HG03558 (cell line): ENCODE results near the gene MT1X.

ENCODE experiments used
- ATAC-seq: cut with Tn5 transposase; IDR thresholded peaks from one replicate; pipeline ENCODE4 v1.9.1; 2021; ENCODE audit warnings: moderate number of reproducible peaks; ENCODE audit not compliant: unreplicated experiment; ENCODE audit errors: extremely low read depth

Gene MT1X

DNA sequence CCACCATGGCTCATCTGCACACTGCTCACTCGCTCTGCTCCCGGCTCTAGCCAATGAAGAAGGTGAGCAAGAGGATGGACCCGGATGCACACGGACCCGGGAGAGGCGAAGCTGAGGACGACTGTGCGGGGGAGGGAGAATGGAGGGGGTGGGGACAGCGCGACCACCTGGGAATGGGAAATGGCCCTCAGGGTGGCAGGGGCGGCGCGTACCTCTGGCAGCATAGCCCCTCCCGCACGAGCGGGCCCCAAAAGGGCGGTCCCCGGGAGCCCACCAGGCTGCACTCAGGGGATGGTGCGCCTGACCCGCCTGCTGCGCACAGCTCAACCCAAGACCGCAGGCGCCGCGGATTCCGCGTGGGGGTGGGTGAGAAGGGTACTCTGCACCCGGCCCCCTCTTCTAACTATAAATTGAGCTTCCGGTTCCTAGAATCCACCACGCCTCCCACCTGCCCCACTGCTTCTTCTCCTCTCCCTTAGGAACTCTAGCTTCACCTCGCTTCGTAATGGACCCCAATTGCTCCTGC, 6.5 kb upstream of the MT1X start:
- no peak for ATAC-seq

DNA sequence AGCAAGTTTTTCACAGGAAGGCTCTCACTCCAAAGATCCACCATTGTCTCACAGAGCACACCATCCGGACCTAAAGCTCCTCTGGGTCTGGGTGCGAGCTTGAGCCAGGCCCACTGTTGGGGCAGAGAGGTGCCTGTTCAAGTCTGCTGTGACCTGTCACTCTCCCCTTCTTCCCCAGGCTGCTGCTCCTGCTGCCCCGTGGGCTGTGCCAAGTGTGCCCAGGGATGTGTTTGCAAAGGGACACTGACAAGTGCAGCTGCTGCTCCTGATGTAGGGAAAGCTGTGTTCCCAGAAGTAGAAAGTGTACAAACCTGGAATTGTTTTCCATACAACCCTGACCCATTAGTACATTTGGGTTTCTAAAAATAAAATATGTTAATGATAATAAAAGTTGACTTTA, 4.8 kb upstream of the MT1X start:
- no peak for ATAC-seq

DNA sequence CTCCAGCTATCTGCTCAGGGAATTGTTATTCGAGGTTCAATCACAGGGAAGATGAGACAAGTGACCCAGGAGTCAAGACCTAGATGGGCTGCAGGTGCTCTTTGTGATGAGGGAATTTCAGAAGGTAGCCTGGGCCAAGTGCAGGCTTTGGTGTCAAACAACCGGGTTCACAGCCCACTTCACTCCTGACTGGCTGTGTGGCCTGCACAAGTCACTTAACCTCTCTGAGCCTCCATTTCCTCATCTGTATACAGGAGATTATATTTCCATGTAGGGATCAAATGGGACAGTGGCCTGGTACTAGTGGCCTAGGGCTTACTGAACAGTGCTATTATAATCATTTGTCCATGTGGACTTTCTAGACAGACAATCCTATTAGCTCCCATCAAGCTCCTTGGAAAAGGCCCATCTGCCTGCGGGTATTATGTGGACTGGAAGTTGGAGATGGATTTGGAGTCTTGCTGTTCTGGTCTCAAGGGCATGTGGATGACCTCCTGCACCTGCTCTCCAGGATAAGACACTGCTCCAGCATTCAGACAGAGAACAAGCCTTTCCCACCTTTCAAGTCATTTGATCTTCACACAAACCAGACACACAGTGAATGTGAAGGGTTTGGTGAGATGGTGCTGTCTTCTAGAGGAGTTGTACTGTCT, 3.1 kb upstream of the MT1X start:
- no peak for ATAC-seq

DNA sequence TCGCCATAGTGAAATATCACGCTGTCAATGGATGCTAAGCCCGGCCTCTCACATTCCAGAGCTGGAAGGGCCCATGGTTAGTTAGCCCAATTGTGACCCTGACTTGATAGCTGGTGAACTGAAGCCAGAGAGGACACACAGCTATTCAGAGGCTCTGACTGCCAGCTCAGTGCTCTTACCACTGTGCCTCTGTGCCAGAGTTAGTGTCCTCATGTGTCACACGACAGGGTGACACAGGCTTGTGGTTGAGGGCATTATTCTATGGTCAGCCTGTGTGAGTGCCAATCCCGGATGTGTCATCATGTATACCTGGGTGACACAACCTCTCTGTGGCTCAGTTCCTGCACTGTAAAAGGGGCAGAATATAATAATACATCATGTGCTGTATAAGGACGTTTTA, 2.5 kb upstream of the MT1X start:
- ATAC-seq: no peak

DNA sequence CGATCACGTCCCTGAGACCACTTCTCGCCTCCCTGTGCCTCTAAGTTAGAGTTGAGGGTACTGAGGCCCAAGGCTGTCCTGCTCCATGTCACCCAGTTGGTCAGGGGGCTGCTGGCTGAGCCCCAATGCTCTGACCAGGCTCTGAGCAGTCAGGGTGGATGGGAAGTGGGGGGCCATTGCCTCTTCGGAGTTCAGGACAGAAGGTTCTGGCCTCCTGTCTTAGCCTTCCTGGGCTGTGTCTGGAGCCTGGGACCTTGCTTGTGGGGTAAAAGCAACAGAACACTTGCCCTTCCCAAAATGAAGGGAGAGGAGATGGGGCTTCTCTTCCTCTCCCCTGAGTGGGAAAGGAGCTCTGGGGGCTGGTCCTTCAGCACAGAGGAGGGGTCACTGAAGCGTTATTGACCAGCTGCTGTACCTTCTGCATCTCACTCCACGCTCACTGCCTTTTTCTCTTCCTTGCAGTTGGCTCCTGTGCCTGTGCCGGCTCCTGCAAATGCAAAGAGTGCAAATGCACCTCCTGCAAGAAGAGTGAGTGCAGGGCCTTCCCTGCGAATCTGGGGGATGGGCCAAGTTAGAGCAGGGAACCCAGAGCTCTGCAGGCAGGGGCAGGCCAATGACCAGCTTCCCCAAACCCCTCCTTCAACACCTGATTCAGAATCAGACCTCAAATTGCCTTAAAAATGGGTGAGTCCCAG, 580 bp downstream of the MT1X start:
- no peak for ATAC-seq

DNA sequence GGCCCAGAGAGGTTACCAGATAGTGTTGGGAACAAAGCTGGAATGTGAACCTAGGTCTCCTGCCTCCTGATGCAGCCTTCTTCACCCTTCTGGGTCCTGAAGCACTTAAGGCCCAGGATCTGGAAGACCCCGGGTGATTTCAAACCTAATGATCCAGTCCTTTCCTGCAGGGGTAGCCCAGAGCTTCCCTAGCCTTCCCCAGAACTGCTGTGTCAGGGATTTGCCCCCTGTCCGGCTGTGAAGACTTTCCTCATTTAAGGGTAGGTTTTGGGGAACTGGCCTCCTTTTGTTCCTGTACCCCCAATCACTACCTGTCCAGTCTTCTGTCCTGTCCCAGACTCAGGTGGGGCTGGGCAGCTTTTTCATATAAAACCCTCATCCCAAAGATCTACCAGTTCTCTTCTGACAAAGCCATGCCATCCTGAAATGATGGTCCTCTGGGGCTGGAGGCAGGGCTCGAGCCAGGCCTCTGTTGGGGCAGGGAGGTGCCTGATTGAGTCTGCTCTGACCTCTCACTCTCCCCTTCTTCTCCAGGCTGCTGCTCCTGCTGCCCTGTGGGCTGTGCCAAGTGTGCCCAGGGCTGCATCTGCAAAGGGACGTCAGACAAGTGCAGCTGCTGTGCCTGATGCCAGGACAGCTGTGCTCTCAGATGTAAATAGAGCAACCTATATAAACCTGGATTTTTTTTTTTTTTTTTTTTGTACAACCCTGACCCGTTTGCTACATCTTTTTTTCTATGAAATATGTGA, 1.3 kb downstream of the MT1X start:
- ATAC-seq: no peak

DNA sequence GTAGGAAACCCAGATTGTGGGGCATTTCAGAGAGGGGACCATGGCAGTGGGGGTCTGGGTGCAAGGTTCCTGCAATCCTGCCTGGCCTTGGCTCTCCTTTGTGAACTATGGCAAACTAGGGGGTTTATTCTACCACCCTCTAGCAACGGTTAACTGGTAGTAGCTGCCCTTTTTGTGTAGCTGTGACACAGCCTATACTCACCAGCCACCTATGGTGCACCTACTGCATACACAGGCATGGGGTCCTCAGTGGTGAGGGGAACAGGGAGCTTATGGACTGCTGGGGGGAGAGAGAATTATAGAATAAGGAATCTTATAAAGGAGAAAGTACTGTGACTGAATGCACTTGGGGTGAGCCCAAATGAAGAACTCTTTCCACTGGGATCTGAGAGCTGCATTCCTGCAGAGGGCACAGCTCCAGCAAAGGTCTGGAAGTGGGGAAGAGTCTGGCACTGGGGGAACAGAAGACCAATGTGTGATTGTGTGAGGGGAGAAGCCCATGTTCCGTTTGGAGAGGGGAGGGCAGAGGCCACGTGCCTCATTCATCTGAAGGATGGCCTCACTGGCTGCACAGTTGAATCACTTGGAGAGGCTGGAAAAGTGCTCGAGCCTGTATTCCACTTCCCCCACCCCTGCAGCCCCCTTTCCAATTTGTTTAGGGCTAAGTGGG, 2.1 kb downstream of the MT1X start:
- no peak for ATAC-seq

DNA sequence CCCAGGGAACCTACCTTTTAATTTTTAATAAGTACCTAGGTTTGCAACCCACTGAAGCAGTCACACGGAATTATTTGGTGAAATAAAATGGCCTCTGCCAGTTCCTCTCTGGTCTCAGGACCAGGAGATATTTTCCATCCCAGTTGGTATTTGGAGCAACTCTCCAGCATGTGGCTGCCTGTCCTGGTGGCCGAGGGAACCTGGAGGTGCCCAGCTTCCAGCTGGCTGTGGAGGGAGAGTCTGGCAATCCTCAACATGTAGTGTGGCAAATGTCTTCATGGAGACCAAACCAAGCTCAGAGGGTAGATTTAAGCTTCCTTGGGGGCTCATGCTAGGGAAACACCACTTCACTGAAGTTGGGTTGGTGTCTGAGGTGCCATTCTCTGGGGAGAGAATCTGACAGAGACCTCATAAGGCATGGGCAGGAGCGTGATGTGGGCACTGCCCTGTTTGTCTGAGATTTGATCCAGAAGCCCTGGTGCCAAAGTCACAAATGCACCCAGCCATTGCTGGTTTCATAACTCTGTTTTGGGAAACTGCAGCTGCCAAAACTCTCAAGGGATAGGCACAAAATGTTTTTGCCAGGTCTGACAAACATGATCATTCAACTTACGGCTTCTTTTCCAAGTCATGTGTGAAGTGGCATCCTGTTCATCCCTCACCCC, 2.8 kb downstream of the MT1X start:
- ATAC-seq: no peak

DNA sequence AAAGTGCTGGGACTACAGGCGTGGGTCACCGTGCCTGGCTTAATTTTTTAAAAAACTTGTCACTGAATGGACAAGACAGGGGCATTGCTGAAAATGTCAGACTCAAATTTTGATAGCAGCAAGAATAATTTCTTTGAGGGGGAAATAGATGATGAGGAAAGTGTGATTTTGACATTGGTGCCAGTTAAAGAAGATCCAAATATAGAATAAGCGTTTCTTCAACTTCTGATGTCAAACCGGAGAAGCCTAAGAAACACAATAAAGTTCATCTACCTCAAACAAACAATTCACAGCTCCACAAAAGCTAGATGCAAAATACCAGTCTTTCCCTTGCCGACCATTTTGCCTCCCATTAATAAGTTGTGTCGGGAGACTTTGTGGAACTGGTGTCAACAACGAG, 4.5 kb downstream of the MT1X start:
- ATAC-seq: no peak

DNA sequence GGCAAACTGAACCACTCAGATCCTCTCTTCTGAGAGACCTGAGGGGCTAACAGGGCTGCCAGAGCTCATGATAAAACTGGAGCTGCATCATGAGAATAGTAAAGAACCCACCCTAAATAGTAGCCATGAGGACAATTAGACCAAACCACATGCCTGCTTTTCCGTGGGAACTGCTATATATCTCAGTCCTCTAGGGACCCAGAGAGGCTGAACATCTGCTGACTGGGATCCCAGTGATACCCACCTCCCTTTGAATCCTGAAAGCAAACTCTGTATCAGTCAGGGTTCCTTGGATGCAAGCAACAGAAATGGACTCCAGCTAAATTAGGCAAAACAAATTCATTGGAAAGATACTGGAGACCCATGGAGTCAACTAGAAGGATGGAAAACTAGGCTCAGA, 6.5 kb downstream of the MT1X start:
- no peak for ATAC-seq

DNA sequence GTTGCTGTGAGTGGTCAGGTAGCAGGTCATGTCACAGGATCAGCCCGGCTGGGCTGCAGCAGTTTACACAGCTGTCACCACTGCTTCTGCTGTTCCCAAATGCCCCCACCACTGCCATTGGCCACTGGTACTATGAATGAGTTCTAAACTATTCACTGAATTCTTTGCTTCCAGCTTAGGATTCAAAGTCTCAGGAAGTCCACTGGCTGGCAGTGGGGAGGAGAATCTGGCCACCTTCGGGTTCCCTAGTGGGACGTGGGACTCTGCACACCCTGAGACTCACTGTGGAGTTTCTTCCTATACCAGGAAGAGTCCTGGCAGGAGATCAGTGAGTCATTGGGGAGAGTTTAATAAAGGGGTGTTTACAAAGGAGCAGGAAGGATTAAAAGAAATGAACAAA, 6.9 kb downstream of the MT1X start:
- no peak for ATAC-seq

DNA sequence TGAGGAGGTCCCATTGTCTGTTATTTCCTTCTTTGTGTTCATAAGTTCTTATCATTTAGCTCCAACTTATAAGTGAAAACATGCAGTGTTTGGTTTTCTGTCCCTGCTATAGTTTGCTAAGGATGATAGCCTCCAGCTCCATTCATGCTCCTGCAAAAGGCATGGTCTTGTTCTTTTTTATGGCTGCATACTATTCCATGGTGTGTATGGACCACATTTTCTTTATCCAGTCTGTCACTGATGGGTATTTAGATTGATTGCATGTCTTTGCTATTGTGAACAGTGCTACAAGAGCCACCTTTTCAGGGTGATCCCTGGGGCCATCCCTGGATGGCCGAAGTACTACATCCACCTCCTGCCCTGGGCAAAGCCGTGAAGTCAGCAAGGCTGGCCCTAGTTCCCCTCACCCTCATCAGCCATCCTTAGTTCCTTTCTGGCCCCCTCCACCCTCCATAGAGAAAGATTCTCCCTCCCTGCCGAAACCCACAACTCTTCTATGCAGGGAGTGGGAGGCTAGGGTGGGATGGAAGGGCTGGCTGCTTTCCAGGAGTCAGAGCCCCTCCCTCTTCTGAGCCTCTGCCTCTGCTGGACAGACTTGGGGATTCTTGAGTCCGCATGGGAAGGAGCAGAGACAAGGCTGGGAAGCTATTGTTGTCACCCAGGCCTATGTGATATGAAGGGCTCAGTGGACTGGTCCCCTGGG, 8.3 kb downstream of the MT1X start:
- ATAC-seq: no peak

DNA sequence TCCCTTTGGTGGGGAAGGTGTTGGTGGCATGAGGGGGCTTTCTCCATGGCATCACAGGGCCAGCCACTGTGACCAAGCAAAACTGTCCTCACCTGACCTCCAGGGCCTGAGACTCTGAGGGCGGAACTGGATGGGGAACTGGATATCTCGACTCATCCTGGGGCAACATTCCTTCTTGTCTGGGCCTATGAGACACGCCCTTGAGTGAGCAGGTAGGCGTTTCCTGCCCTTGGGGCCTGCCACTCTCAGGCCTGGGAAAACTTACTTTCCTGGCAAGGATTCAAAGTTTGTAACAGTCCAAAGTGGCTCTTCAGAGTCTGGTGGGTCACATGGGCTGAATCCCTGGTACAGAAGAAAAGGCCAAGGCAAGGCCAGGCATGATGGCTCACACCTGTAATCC, 9.6 kb downstream of the MT1X start:
- ATAC-seq: no peak

DNA sequence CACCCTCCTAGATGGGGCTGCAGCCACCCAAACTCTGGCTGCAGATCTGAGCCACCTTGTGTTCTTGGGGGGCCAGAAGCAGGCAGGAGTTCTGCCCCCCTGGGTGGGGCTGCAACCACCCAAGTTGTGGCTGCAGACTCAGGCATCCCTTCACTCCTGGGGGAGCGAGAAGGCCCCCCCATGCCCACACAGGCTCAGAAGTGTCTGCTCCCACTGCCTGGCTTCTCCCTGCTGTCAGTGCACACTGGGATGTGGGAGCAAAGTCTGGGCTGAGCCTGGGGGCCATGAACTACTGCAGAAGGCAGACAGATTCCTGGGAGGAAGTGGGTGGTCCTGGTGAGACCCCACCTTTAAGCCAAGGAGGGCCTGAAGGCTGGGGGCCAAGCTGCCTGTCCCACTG, 13.0 kb downstream of the MT1X start:
- ATAC-seq: no peak

DNA sequence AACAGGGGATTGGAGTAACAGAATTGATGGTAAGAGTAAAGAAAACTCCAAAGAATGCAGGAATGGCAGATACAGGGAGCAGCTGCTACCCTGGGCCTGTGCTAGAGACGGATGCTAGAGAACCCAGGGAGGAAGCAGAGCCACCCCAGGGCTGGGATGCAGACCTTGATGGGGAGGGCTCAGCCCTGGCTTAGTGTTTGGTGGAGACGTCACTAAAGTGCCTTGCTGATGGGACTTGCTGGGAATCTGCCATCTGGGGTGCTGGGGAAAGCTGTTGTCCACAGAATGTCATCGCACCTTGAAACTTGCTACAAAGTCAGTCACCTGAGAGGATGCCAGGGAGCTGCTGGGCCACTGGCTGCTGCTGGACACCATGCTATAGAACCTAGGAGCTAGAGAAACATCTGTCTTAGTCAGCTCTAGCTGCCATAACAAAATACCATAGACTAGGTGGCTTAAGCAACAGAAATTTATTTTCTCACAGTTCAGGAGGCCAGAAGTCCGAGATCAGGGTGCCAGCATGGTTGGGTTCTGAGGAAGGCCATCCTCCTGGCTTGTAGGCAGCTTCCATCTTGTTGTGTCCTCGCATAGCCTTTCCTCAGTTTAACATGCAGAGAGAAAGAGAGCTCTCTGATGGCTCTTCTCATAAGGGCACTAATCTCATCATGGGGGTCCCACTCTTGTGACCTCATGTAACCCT, 15.3 kb downstream of the MT1X start:
- ATAC-seq: no peak

DNA sequence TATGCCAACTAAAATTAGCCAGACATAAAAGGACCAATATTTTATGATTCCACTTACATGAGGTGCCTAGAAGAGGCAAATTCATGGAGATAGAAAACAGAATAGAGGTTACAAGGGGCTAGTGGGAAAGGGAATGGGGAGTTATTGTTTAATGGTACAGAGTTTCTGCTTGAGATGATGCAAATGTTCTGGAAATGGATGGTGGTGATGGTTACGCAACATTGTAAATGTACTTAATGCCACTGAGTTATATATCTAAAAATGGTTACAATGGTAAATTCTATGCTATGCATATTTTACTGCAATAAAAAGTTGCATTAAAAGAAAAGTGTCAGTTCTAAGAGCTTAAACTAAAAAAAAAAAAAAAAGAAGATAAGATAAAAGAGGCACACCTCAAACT, 17.9 kb downstream of the MT1X start:
- ATAC-seq: no peak

DNA sequence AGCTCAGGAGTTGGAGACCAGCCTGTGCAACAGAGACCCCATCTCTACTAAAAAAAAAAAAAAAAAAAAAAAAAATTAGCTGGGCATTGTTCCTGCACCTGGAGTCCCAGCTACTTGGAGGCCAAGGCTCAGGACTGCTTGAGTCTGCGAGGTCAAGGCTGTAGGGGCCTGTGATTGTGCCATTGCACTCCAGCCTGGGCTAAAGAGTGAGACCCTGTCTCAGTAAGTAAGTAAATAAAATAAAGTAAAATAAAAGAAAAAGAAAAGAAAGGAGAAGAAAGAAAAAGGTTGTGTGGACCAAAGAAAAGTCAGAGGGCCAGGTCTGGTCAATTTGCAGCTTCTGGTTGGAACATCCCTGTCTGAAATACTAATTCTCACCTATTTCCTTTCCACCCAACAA, 18.4 kb downstream of the MT1X start:
- no peak for ATAC-seq

DNA sequence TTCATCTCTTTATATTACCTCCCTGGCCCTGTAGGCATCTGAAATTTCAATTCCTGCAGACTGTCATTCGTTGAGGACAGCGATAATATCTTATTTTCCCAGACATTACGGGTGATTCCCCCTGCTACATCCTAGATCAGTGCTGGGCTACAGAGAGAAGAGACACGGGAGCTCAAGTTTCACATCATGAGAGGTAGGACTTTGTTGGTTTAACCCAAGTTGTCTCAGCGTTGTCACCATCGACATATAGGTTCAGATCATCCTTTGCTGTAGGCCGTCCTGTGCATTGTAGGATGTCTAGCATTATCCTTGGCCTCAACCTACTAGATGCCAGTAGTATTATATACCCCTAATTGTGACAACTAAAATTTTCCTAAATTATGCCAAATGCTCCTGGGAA, 19.3 kb downstream of the MT1X start:
- no peak for ATAC-seq

DNA sequence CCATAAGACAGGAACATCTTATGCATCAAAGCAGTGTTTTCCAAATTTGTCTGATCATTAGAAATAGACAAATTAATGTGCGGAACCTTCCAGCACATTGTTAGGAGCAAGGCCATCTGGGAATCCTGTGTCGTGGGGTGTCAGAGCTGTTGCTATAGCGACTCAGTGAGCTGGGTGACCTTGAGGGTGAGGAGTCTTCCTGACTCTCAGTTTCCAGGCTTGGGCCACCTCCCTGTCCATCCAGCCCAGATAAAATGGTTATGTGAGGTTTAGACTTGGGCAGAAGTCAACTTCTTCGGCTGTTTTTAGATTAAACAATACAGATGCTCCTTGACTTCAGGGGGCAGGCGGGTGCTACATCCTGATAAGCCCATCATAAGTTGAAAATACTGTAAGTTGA, 20.6 kb downstream of the MT1X start:
- ATAC-seq: no peak
